Stimulated activated memory B cell treated with anti-CD40 and anti-IgM and Interleukin-4, amounts not matched to agents 10 μg/mL and 1 μg/mL and 100 μg/mL, for 72 hours (primary cell): ENCODE measurements around the gene SEMA7A.
"Not testable (repeated sequence)": the region's sequence is repeated elsewhere in the genome, so short reads cannot be mapped to it uniquely, and the experiment has no call there.

ENCODE experiments used
- ATAC-seq: fragments of 150-1000 bp; cut with Tn5 transposase; 2 replicates; pipeline ENCODE4 v1.10.0; 2021
- H3K27ac Mint-ChIP-seq: one replicate; pipeline ENCODE4 v1.8.0; 2022; ENCODE audit warnings: mild to moderate bottlenecking, mixed read lengths
- H3K27me3 Mint-ChIP-seq: one replicate; pipeline ENCODE4 v1.8.0; 2022; ENCODE audit warnings: mixed read lengths
- H3K36me3 Mint-ChIP-seq: one replicate; pipeline ENCODE4 v1.8.0; 2022; ENCODE audit warnings: mixed read lengths
- H3K4me1 Mint-ChIP-seq: one replicate; pipeline ENCODE4 v1.8.0; 2022; ENCODE audit warnings: mixed read lengths
- H3K4me3 Mint-ChIP-seq: one replicate; pipeline ENCODE4 v1.8.0; 2022; ENCODE audit warnings: mild to moderate bottlenecking, moderate library complexity, mixed read lengths
- H3K9me3 Mint-ChIP-seq: one replicate; pipeline ENCODE4 v1.8.0; 2022; ENCODE audit warnings: mixed read lengths

Gene SEMA7A

GRCh38 chr15:74394090-74394846, 39.5 kb downstream of the SEMA7A start:
- no peaks in the 10 kb centered on the region for H3K9me3 Mint-ChIP-seq
- no peaks in the 10 kb centered on the region for H3K36me3 Mint-ChIP-seq
- peak; percentile 40 for ATAC-seq
- no peaks in the 10 kb centered on the region for H3K27me3 Mint-ChIP-seq
- H3K27ac Mint-ChIP-seq, result peak overlapping the region; percentile 94
- H3K4me3 Mint-ChIP-seq, result peak overlapping the region; percentile 21
- H3K4me1 Mint-ChIP-seq, result peaks cover 93% of the 10 kb centered on the region

- Mint-ChIP-seq H3K4me1 (peaks cover 96% of the 10 kb centered on the region), H3K4me3 (no peak overlapping the region), H3K9me3 (no peaks in the 10 kb centered on the region), H3K27me3 (no peaks in the 10 kb centered on the region), H3K36me3 (no peaks in the 10 kb centered on the region), H3K27ac (peak overlapping the region; percentile 94)
- ATAC-seq, result no peak
These were observed 40.3 kb downstream of the SEMA7A start for GRCh38 chr15:74393423-74393822.

- peaks cover 95% of the 10 kb centered on the region for H3K4me1 Mint-ChIP-seq
- H3K36me3 Mint-ChIP-seq, result no peaks in the 10 kb centered on the region
- H3K4me3 Mint-ChIP-seq, result no peak overlapping the region
- H3K9me3 Mint-ChIP-seq, result no peaks in the 10 kb centered on the region
- no peaks in the 10 kb centered on the region for H3K27me3 Mint-ChIP-seq
- no peak for ATAC-seq
- H3K27ac Mint-ChIP-seq, result peak overlapping the region; percentile 94
These were observed 40.9 kb downstream of the SEMA7A start for GRCh38 chr15:74392902-74393301.

- Mint-ChIP-seq H3K9me3 (no peaks in the 10 kb centered on the region), H3K4me3 (peak overlapping the region; percentile 64), H3K27ac (peak overlapping the region; percentile 94), H3K27me3 (no peaks in the 10 kb centered on the region), H3K36me3 (no peaks in the 10 kb centered on the region), H3K4me1 (peaks cover 95% of the 10 kb centered on the region)
- no peak for ATAC-seq
These were observed 41.3 kb downstream of the SEMA7A start for GRCh38 chr15:74392451-74392830.

- Mint-ChIP-seq H3K27ac (peak overlapping the region; percentile 94), H3K4me3 (peak overlapping the region; percentile 64)
These were observed 41.9 kb downstream of the SEMA7A start for GRCh38 chr15:74391582-74392450.

GRCh38 chr15:74390647-74391288, 43.0 kb downstream of the SEMA7A start:
- ATAC-seq, result peak; percentile 6

More at GRCh38 chr15:74391582-74392450, 41.9 kb downstream of the SEMA7A start:
- no peak for ATAC-seq
- Mint-ChIP-seq H3K9me3 (no peaks in the 10 kb centered on the region), H3K4me1 (peaks cover 95% of the 10 kb centered on the region), H3K36me3 (no peaks in the 10 kb centered on the region), H3K27me3 (no peaks in the 10 kb centered on the region)

GRCh38 chr15:74390049-74390646, 43.6 kb downstream of the SEMA7A start:
- H3K27me3 Mint-ChIP-seq, H3K36me3 Mint-ChIP-seq, ATAC-seq, H3K9me3 Mint-ChIP-seq: not testable (repeated sequence)
- peak overlapping the region; percentile 52 for H3K4me3 Mint-ChIP-seq
- H3K4me1 Mint-ChIP-seq, result peaks cover 95% of the 10 kb centered on the region
- peak overlapping the region; percentile 94 for H3K27ac Mint-ChIP-seq

More at GRCh38 chr15:74390647-74391288, 43.0 kb downstream of the SEMA7A start:
- Mint-ChIP-seq H3K27ac (peak overlapping the region; percentile 94), H3K4me3 (peak overlapping the region; percentile 52), H3K9me3 (no peaks in the 10 kb centered on the region), H3K27me3 (no peaks in the 10 kb centered on the region), H3K4me1 (peaks cover 95% of the 10 kb centered on the region), H3K36me3 (no peaks in the 10 kb centered on the region)

- H3K4me3 Mint-ChIP-seq, result no peak overlapping the region
- peak overlapping the region; percentile 94 for H3K27ac Mint-ChIP-seq
- peaks cover 95% of the 10 kb centered on the region for H3K4me1 Mint-ChIP-seq
- ATAC-seq, result no peak
- H3K9me3 Mint-ChIP-seq, result no peaks in the 10 kb centered on the region
- no peaks in the 10 kb centered on the region for H3K36me3 Mint-ChIP-seq
- no peaks in the 10 kb centered on the region for H3K27me3 Mint-ChIP-seq
These were observed 44.3 kb downstream of the SEMA7A start for GRCh38 chr15:74389241-74390048.

GRCh38 chr15:74388363-74388951, 45.3 kb downstream of the SEMA7A start:
- Mint-ChIP-seq H3K4me3 (no peak overlapping the region), H3K27me3 (no peaks in the 10 kb centered on the region), H3K36me3 (no peaks in the 10 kb centered on the region), H3K4me1 (peaks cover 95% of the 10 kb centered on the region), H3K27ac (peak overlapping the region; percentile 94), H3K9me3 (no peaks in the 10 kb centered on the region)
- ATAC-seq, result no peak

GRCh38 chr15:74387621-74388362, 46.0 kb downstream of the SEMA7A start:
- ATAC-seq, result no peak
- Mint-ChIP-seq H3K27ac (peak overlapping the region; percentile 94), H3K4me1 (peaks cover 95% of the 10 kb centered on the region), H3K36me3 (no peaks in the 10 kb centered on the region), H3K27me3 (no peaks in the 10 kb centered on the region), H3K4me3 (peak overlapping the region; percentile 76), H3K9me3 (no peaks in the 10 kb centered on the region)

GRCh38 chr15:74387141-74387541, 46.6 kb downstream of the SEMA7A start:
- peak; percentile 29 for ATAC-seq
- H3K36me3 Mint-ChIP-seq, result no peaks in the 10 kb centered on the region
- peak overlapping the region; percentile 94 for H3K27ac Mint-ChIP-seq
- peak overlapping the region; percentile 76 for H3K4me3 Mint-ChIP-seq
- H3K4me1 Mint-ChIP-seq, result peaks cover 95% of the 10 kb centered on the region
- H3K9me3 Mint-ChIP-seq, result no peaks in the 10 kb centered on the region
- no peaks in the 10 kb centered on the region for H3K27me3 Mint-ChIP-seq

- H3K27ac Mint-ChIP-seq, result peak overlapping the region; percentile 94
- no peak for ATAC-seq
- H3K4me3 Mint-ChIP-seq, result peak overlapping the region; percentile 76
- H3K27me3 Mint-ChIP-seq, result no peaks in the 10 kb centered on the region
- H3K36me3 Mint-ChIP-seq, result no peaks in the 10 kb centered on the region
- H3K9me3 Mint-ChIP-seq, result no peaks in the 10 kb centered on the region
- peaks cover 95% of the 10 kb centered on the region for H3K4me1 Mint-ChIP-seq
These were observed 47.1 kb downstream of the SEMA7A start for GRCh38 chr15:74386496-74387140.

- no peaks in the 10 kb centered on the region for H3K9me3 Mint-ChIP-seq
- peak overlapping the region; percentile 94 for H3K27ac Mint-ChIP-seq
- no peak overlapping the region for H3K4me3 Mint-ChIP-seq
- no peaks in the 10 kb centered on the region for H3K36me3 Mint-ChIP-seq
- peaks cover 95% of the 10 kb centered on the region for H3K4me1 Mint-ChIP-seq
- no peak for ATAC-seq
- H3K27me3 Mint-ChIP-seq, result no peaks in the 10 kb centered on the region
These were observed 48.0 kb downstream of the SEMA7A start for GRCh38 chr15:74385733-74386132.
